ENCODE data around the gene PODXL.
"Not testable (repeated sequence)": the region's sequence is repeated elsewhere in the genome, so short reads cannot be mapped to it uniquely, and the experiment has no call there.

The PODXL gene

DNA sequence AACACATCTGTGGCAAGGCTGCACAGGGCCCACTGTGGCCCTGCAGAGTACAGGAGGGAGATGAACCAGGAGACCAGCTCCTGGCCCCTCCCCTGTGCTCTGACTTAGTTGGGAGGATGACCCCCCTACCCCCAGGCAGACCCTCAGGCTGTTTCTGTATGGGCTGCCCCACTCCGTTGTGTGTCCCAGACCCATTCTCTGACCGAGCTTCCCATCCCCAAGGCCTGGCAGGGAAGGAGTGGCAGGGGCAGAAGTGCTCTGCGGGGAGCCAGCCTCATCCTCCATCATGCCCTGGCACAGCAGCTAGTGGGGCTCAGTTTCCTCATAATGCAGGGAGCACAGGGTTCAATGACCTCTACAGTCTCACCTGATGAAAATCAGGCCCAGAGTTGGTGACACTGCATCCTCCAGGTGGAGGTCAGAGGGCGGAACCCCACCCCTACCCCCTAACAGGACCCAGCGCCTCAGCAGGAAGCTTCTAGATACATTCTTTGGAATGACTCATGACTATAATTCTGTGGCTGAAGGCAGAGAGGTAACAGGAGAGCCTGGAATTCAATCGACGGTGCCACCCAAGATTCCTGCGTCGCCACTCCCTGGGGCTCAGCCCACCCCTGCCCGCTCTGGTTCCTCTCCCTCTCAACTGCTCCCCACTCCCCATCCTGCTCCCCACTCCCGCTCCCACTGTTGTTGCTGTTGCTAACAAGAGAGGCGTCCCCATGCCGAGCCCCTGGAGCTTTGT, 18.2 kb downstream of the PODXL start:
- DNase-seq (ENCODE audit: low read depth in 3 of 3), result no peak

DNA sequence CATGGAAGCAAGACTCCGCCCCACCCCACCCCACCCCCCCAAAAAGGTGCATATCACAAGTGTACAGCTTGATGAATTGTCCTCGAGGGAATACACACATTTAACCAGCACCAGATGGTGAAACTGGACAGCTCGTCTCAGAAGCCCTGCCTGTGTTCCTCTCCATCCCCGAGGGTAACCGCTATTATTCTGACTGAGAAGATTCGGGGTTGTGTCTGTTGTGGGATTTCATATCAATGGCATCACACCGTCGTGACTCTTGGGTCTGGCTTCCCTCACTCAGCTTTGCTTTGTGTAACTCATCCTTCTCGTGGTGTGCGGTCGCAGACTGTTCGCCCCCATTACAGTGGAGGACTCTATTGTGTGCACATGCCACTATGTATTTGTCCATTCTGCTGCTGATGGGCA, 18.9 kb downstream of the PODXL start:
- no peak for DNase-seq (ENCODE audit: low read depth in 3 of 3)

DNA sequence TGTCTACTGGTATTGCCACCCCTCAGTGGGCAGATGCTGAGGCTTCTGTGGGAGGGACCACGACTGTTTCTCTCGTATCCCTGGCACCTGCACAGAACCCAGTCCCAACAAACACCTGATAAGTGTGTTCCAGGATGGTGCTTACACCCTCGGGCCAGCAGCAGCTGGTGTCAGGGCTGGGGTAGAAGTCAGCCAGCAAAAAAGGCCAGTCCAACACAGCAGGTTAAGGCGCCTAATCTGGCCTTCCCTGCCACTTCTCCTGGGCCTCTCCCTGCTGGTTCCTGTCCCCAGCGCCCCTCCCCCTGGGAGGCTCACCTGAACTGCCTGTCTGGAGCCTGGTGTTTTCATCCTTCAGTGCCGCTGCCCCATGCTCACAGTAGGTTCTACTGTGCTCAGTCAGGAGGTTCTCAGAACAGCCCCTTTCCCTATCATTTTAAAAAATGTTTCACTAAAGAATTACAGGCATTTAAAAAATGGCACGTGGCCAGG, 20.0 kb downstream of the PODXL start:
- DNase-seq (ENCODE audit: low read depth in 3 of 3), result no peak

DNA sequence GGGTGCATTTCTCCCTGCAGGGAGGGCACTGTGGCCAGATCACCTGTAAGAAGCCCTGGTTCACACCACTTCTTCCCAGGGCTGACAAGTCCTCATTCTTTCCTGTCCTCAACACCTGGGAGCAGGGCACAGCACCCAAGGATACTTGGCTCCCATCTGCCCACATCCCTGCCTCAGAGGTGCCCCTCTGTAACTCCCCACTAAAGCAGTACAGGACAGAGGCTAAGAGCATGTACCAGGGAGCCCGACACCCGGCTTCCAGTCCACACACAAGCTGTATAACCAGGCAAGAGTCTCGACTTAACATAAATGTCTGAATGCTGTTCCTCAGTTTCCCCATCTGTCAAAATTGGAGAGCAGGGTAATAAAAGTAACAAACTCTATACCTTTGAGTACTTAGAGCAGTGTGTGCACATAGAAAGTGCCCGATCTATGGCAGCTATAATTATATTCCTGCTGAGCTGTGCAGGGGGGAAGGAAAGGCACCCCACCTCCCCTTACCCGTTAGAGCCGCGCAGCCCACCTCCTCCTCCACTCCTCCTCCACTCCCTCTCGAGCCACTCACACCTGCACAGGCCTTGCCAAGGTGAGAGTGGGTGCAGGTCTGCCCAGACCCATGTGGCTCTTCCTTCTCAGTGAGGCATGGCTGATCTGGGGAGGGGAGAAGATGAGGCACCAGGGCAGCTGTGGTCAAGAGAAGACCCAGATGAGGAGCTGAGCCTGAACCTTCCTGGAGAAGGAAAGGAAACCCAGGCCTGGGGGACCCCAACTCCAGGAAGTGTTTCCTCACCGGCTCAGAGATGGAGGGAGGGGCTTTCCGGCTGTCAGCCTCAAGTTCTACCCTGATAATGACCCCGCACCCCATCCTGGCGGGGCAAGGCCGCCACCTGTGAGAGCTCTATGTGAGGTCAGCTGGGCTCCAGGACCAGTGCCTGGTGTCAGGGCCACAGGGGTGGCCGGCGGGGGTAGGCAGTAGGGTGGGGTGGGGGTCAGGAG, 22.6 kb downstream of the PODXL start:
- DNase-seq (ENCODE audit: low read depth in 3 of 3), result no peak

DNA sequence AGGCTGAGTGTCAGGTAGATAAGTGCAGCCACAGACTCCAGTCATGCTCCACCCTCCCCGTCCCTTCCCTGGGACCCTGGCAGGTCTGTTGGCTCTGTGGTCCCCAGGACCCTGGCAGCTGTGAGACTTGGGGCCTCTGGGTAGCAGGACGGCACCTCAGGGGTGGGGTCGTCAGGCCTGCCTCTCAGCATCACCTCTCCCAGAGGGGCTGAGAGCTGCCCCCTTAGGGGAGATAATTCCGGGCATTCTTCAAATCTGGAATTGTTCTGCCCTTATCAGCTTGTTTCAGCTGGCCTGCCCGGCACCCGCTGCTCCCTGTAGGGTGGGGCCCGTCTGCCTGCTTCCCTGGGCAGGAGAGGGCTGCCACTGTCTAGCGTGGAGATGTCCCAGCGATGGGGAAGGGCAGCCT, 23.3 kb downstream of the PODXL start:
- no peak for DNase-seq (ENCODE audit: low read depth in 3 of 3)

DNA sequence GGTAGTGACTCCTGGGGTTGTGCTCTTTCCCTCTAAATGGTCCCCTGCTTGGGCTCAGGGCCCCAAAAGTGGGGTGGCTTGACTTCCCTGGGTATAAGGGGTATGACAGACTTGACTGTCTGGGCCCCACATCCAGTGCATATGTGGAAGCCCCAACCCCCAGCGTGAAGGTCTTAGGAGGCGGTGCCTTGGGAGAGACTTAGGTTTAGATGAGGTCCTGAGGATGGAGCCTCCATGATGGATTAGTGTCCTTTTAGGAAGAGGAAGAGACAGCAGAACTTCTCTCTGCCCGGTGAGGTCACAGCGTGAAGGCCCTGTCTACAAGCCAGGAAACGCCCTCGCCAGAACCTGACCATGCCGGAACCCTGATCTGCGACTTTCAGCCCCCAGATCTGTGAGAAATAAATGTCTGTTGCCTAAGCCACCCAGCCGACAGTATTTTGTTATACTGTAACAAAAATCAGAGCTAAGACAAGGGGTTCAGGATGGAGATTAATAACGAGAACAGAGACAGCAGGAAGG, 23.8 kb downstream of the PODXL start:
- DNase-seq (ENCODE audit: low read depth in 3 of 3), result no peak

DNA sequence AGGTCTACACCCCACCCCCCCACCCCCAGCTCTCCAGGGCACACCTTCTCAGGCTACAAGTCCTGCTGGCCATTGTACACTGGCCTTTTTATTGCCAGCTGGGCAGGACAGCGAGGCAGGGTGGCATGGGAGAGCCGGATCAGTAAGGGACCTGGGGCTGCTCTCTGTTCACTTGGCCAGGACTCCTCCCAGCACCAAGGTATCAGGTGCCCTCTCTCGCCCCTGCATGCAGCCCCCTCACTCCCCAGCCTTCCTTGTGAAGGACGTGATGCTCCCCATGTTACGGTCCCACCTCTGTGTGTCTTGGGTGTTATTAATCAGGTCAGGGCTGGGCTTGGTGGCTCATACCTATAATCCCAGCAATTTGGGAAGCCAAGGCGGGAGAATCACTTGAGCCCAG, 26.3 kb downstream of the PODXL start:
- no peak for DNase-seq (ENCODE audit: low read depth in 3 of 3)

DNA sequence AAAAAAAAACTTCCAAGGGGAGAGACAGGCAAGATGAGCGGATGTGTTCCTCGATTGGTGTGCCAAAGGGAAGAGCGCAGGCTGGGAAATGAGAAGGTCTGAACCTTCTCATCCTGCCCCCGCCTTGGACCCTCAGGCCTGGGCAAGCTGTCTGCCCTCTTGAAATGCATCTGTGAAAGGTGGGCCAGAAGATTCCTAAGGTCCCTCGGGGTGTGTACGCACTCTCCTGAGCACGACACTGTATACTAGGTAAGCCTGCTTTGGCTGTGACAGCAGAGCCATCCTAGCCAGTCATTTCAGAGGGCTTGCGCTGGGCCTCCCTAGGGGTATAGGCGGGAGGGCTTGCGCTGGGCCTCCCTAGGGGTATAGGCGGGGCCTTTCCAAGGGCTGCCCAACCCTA, 26.8 kb downstream of the PODXL start:
- DNase-seq (ENCODE audit: low read depth in 3 of 3), result no peak

DNA sequence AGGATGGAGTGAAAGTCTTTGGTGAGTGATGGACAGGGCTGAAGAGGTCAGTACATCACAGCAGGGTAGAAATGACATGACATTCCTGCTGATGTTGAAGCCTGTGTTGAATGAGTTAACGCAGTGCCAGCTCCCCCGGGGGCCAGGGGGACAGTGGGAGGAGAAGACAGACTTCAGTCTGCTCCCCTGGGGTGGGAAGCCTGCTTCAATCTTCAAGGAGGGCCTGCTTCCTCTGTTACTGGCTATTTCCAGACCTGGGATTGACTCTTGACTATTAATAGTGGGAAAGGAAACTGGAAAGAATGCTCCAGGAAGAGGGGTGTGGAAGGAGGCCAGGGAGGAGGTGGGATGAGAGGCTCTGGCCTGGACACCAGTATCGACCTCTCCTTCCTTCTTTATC, 27.2 kb downstream of the PODXL start:
- DNase-seq (ENCODE audit: low read depth in 3 of 3), result no peak

DNA sequence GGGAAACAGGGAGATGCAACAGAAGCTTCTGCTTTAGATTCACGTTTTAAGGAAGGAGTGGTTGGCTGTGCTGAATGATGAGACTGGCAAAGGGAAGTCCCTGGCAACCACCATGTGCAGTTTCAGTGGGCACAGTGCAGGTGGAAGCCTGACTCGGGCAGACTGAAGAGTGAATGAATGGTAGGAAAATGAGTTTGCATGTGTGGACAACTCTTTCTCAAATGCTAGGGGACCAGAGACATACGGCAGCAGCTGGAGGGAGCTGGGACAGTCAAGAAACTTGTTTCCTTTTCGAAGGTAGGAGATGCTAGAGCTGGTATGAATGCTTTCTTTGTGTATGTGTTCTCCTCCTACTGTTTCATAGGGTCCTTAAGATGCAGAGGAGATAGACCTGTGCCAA, 29.0 kb downstream of the PODXL start:
- no peak for DNase-seq (ENCODE audit: low read depth in 3 of 3)

DNA sequence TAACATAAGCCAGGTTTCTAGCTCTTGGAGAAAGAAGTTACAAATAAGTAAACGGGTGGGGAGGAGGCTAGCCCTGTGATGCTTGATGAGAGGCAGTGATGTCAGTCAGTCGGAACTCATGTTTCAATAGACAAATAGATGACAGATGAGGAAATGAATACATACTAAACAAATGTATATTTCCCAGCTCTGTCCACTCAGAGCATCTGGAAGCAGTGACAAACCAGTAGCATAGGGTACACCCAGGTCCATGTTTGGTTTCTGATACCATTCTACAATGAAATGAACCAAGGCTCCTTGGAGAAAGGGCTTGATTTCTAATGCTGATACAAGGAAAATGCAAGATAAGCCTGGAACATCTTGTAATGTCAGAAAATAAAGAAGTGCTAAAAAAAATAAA, 30.6 kb downstream of the PODXL start:
- DNase-seq (ENCODE audit: low read depth in 3 of 3), result no peak

DNA sequence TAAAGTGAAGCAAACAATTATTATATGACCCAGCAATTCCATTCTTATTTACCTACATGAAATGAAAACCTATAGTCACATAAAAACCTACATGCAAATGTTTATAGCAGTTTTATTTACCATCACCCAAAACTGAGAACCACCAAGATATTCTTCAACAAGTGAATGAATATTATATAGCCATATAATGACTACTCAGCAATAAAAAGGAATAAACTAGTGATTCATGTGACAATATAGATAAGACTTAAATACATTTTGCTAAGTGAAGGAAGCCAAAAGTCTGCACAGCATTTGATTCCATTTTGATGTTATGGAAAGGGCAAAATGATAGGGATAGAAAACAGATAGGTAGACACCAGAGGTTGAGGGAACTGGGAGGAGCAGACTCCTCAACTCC, 31.7 kb downstream of the PODXL start:
- DNase-seq (ENCODE audit: low read depth in 3 of 3), result no peak

DNA sequence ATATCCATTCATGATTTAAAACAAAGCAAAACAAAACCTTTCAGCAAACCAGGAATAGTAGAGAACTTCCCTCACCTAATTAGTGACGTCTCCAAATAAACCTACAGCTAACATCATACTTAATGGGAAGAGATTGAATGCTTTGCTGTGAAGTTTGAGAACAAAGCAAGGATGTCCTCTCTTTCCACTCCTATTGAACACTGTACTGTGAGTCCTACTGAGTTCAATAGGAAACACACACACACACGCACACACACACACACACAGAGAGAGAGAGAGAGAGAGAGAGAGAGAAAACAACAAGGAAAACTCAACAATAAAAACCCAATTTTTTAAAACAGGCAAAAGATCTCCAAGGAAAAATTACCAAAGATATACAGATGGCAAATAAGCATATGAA, 32.3 kb downstream of the PODXL start:
- no peak for DNase-seq (ENCODE audit: low read depth in 3 of 3)

DNA sequence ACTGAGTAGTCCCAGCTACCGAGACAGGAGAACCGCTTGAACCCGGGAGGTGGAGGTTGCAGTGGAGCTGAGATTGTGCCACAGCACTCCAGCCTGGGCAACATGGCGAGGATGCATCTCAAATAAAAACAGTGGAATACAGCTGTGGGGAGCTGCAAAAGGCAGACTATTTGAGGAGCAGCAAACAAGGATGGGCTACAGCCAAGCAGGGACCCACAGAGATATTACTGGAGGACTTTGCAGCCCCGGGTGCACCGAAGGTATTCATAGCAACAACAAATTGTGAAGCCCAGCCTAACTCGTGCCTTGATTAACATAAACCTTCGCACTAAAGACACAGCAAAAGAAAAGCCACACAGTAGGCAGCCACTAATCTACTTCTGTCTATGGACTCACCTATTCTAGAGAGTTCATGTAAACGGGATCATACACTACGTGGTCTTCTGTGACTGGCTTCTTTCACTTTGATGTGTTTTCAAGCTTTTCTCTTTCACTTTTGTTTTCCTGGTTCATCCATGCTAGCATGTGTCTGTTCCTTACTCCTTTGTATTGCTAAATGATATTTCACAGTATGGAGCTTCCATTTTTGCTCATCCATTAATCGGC, 34.0 kb downstream of the PODXL start:
- no peak for DNase-seq (ENCODE audit: low read depth in 3 of 3)

DNA sequence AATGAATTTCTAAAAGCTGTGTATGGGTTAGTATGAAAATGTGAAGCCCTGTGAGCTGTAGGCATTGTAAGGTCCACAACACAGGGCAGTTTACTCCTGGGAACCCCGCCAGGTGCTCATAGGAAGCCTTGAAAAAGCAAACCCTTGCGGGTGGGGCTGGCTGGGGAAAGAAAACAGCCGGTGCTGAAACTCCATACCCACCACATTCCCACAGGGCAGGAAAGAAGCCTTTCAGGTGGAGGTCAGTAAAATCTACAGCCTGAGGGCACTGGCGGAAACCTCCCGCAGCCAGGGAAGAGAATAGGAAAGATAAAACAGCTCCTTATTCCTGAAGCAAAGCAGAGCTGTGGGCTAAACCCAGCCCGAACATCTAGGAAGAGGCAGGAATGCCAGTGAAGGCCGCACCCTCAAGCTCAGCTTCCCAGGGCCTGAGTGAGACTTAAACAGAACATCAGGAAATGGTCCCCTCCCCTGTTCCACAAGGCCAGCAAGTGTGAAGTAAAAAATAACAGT, 34.7 kb downstream of the PODXL start:
- no peak for DNase-seq (ENCODE audit: low read depth in 3 of 3)

DNA sequence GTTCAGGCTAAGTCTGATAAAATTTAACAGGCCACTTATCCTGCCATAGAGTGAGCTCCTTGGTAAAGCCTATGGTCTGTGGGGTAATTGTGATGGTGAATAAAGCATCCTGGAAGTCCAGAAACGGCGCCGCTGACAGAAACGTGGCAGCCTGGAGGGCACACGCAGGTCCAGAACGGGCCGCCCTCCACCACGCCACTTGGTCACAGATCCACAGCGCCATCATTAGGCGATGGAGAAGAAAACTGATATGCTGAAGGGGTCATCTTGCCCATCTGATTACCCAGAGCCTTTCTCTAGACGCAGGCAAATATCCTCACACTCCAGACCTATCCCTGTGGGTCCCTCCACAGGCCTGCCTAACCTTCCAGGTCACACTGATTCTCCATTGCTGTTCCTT, 37.8 kb downstream of the PODXL start:
- DNase-seq (ENCODE audit: low read depth in 3 of 3), result no peak

DNA sequence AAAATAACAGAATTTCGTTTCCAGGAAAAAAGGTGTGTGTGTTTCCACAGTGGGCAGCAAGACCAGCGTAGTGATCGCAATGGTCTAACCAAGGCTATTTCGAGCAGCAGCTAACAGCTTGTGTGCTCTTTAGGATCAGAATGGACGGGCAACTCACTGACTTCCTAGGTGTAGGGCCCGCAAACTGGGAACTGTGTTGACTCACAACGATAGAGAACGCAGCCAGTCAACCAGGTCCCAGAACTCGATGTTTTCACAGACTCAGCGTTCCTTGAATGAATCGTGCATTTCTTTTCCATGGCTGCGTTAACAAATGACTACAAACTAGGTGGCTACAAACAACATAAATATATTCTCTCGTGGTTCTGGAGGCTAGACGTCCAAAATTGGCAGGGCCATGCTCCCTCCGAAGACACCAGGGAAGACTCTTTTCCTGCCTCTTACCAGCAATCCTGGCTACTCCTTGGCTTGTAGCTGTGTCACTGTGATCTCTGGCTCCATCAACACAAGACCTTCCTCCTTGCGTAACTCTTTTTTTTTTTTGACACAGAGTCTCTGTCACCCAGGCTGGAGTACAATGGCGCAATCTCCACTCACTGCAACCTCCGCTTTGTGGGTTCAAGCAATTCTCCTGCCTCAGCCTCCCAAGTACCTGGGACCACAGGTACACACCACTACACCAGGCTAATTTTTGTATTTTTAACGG, 39.1 kb downstream of the PODXL start:
- DNase-seq (ENCODE audit: low read depth in 3 of 3), result no peak

DNA sequence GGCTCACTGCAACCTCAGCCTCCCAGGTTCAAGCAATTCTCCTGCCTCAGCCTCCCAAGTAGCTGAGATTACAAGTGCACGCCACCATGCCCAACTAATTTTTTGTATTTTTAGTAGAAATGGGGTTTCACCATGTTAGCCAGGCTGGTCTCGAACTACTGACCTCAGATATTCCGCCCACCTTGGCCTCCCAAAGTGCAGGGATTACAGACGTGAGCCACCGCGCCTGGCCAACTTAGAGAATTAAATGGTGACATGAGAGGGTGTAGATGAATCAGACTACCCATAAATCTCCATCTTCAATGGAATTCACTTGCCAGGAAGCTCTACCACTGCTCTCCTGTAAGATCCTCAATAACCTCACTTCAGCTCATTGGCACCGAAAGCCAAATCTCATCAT, 41.0 kb downstream of the PODXL start:
- not testable (repeated sequence) for DNase-seq (ENCODE audit: low read depth in 3 of 3)

DNA sequence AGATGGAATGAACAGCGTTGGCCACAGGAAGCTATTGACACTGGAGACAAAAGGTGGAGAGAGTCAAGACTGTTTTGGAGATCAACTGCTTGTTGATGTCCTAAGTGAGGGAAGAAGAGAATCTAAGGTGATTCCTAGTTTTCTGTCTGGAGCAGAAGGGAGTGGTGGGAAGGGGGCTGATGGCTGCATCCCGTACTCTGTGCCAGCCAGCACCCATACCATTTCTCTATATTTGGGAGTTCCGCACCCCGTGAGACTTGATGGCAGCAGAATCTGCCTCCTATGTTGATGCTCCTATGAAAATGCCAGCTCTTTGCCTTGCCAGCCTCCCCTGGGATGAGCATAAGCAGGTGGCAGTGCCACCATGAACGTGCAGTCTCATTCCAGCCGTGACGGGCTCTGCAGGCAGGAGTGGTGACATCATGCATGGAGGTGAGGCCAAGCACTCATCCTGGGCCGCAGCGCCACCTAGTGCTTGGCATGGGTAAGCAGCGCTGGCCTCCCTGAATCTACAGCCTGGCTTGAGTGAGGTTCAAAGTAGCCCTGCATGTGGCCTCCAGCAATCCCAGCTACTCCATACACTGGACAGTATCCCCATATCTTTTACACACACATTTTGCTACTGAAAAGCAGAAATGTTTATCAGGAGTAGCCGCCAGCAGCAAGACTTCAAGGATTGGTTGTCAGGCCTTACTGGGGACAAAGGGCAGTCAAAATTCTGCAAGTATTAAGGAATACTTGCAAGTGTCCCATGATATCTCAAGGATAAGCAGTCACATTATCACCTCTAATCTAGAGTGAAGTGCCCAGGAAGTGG, 43.0 kb downstream of the PODXL start:
- DNase-seq (ENCODE audit: low read depth in 3 of 3), result peak; percentile 61 to 78 (median 70)

DNA sequence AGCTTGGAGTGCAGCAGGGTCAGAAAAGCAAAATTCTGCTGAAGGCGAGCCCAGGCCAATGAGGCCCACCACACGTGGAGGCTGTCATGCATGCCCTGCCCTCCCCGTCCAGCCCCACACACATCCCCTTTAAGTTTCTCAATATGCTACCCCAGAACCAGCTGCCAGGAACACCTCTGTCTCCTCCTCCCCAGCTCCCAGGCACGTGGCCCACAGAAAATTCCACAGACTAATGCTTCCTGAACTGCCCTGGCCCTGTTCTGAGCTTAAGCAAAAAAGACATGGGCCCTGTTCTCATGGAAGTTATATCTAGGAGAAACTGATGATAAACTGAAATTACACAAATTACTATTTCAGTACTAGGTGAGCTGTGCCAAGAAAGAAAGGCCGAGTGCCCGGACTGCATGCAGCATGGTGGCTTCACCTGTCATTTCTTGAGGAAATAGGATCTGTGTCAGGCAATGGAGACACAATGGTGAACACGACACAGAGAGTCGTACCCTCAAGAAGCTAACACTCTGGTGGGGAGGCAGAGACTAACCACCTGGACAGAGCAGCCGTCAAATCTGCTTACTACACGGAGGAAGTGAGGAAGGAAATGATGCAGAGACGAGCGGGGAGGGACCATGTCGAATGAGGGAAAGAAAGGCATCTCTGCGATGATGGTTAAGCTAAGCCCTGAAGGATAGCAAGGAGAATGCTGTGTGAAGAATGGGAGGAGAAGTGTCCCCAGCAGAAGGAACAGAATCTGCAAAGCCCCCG, 44.5 kb downstream of the PODXL start:
- no peak for DNase-seq (ENCODE audit: low read depth in 3 of 3)

All from stimulated activated CD4-positive, alpha-beta T cell treated with anti-CD3 and anti-CD28 coated beads, TNF-alpha, amount 100 ng/mL, for 24 hours (primary cell).